ENCODE measurements around the gene ZNF341. TPM values are rescaled to one million over a fixed set of nuclear protein-coding genes. Genes with fewer than 3 reads are reported as not detected.

The ZNF341 gene
- total RNA-seq, 1 donor = 1.1 TPM

- Histone ChIP-seq H3K4me1 (ENCODE audit: insufficient read depth, low read length) (peaks cover 6% of the 10 kb centered on the region), H3K9me3 (ENCODE audit: low read depth, low read length) (no peaks in the 10 kb centered on the region), H3K4me3 (ENCODE audit: insufficient read depth, low read length) (no peak overlapping the region), H3K27me3 (ENCODE audit: insufficient read depth, low read length) (no peaks in the 10 kb centered on the region), H3K27ac (ENCODE audit: low read depth, low read length) (no peak overlapping the region), H3K36me3 (ENCODE audit: insufficient read depth, low read length) (no peaks in the 10 kb centered on the region), H4K20me1 (ENCODE audit: insufficient read depth, low read length) (no peaks in the 10 kb centered on the region), H3K4me2 (ENCODE audit: insufficient read depth, low read length) (no peak overlapping the region), H2AFZ (ENCODE audit: low read length) (no peak overlapping the region), H3K79me2 (ENCODE audit: insufficient read depth, low read length) (peaks cover 7% of the 10 kb centered on the region)
- DNase-seq (ENCODE audit: insufficient read length, low spot score, missing footprints) = no peak
- TF ChIP-seq CTCF (IDR thresholded peaks at IDR 0.05; ENCODE audit: extremely low read depth, low read depth, low read length) = no peak
Observed at GRCh38 chr20:33721391-33722140, 10.2 kb upstream of the ZNF341 start.

GRCh38 chr20:33724439-33725094 lies 7.2 kb upstream of the ZNF341 start:
- Histone ChIP-seq H2AFZ (ENCODE audit: low read length) (no peak overlapping the region), H3K36me3 (ENCODE audit: insufficient read depth, low read length) (no peaks in the 10 kb centered on the region), H4K20me1 (ENCODE audit: insufficient read depth, low read length) (no peaks in the 10 kb centered on the region), H3K79me2 (ENCODE audit: insufficient read depth, low read length) (peaks cover 4% of the 10 kb centered on the region), H3K27me3 (ENCODE audit: insufficient read depth, low read length) (no peaks in the 10 kb centered on the region), H3K9me3 (ENCODE audit: low read depth, low read length) (no peaks in the 10 kb centered on the region), H3K4me2 (ENCODE audit: insufficient read depth, low read length) (no peak overlapping the region), H3K27ac (ENCODE audit: low read depth, low read length) (no peak overlapping the region), H3K4me3 (ENCODE audit: insufficient read depth, low read length) (no peak overlapping the region), H3K4me1 (ENCODE audit: insufficient read depth, low read length) (peaks cover 2% of the 10 kb centered on the region)
- DNase-seq (ENCODE audit: insufficient read length, low spot score, missing footprints) = peak; percentile 41
- no peak for TF ChIP-seq CTCF (IDR thresholded peaks at IDR 0.05; ENCODE audit: extremely low read depth, low read depth, low read length)

- Histone ChIP-seq H3K79me2 (ENCODE audit: insufficient read depth, low read length) (no peaks in the 10 kb centered on the region), H4K20me1 (ENCODE audit: insufficient read depth, low read length) (no peaks in the 10 kb centered on the region), H3K4me3 (ENCODE audit: insufficient read depth, low read length) (no peak overlapping the region), H3K36me3 (ENCODE audit: insufficient read depth, low read length) (no peaks in the 10 kb centered on the region), H2AFZ (ENCODE audit: low read length) (peak overlapping the region; percentile 29), H3K27me3 (ENCODE audit: insufficient read depth, low read length) (no peaks in the 10 kb centered on the region), H3K27ac (ENCODE audit: low read depth, low read length) (no peak overlapping the region), H3K4me1 (ENCODE audit: insufficient read depth, low read length) (no peaks in the 10 kb centered on the region), H3K9me3 (ENCODE audit: low read depth, low read length) (no peaks in the 10 kb centered on the region), H3K4me2 (ENCODE audit: insufficient read depth, low read length) (no peak overlapping the region)
- no peak for DNase-seq (ENCODE audit: insufficient read length, low spot score, missing footprints)
- no peak for TF ChIP-seq CTCF (IDR thresholded peaks at IDR 0.05; ENCODE audit: extremely low read depth, low read depth, low read length)
Observed at GRCh38 chr20:33725607-33726264, 6.1 kb upstream of the ZNF341 start.

GRCh38 chr20:33727115-33727479 lies 4.7 kb upstream of the ZNF341 start:
- Histone ChIP-seq H3K27me3 (ENCODE audit: insufficient read depth, low read length) (no peaks in the 10 kb centered on the region), H3K36me3 (ENCODE audit: insufficient read depth, low read length) (no peaks in the 10 kb centered on the region), H3K79me2 (ENCODE audit: insufficient read depth, low read length) (no peaks in the 10 kb centered on the region), H3K9me3 (ENCODE audit: low read depth, low read length) (no peaks in the 10 kb centered on the region), H3K4me1 (ENCODE audit: insufficient read depth, low read length) (peaks cover 6% of the 10 kb centered on the region), H4K20me1 (ENCODE audit: insufficient read depth, low read length) (no peaks in the 10 kb centered on the region), H2AFZ (ENCODE audit: low read length) (no peak overlapping the region), H3K27ac (ENCODE audit: low read depth, low read length) (no peak overlapping the region), H3K4me3 (ENCODE audit: insufficient read depth, low read length) (no peak overlapping the region), H3K4me2 (ENCODE audit: insufficient read depth, low read length) (no peak overlapping the region)
- TF ChIP-seq CTCF (IDR thresholded peaks at IDR 0.05; ENCODE audit: extremely low read depth, low read depth, low read length) = no peak
- no peak for DNase-seq (ENCODE audit: insufficient read length, low spot score, missing footprints)
